B cell (primary cell): ENCODE measurements around the gene ATXN2.

ENCODE experiments used
- CTCF ChIP-seq: fragments of 200-600 bp; IDR thresholded peaks from one replicate; pipeline ENCODE4 v1.8.0; 2022; ENCODE audit warnings: antibody characterized with exemption, mild to moderate bottlenecking
- EZH2 ChIP-seq: IDR thresholded peaks from 2 replicates; pipeline ENCODE4 v1.6.1; 2012; ENCODE audit warnings: borderline replicate concordance, low read depth, mild to moderate bottlenecking, moderate library complexity, low read length; ENCODE audit not compliant: insufficient read depth, poor library complexity, severe bottlenecking

DNA sequence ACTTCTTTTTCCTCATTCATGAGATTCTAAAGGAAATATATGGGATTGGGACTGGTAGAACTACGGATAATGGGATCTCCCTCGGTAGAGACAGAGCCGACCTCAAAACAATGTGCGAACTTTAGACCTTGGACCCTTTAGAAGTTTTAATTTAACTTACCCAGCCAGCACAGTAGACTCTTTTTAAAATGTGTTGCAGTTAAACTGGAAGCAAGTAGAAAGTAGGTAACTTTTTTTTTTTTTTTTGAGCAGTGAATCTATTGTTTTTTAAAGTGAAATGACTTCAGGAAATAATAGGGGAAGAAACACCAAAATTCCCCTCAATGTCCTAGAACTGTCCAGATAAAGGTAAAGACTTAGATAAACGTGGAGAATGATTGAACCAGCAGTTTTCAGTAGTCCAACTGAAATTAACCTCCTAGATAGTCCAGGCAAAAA lies 1.1 kb upstream of the ATXN2 start:
- no peak for TF ChIP-seq EZH2
- TF ChIP-seq CTCF: no peak
